Activated CD8-positive, alpha-beta memory T cell treated with anti-CD3 and anti-CD28 coated beads, Interleukin-2, amount 50 U/mL, for 24 hours (primary cell): ENCODE results near the gene ATAD3A.
A peak's percentile ranks its signal among the peaks of the same experiment; 100 is the strongest.
"Not testable (repeated sequence)": the region's sequence is repeated elsewhere in the genome, so short reads cannot be mapped to it uniquely, and the experiment has no call there.

Experiments used
- DNase-seq: peaks from one replicate; pipeline ENCODE4 v3.0.0-alpha.2; 2020; ENCODE audit errors: extremely low read depth

Gene ATAD3A

DNA sequence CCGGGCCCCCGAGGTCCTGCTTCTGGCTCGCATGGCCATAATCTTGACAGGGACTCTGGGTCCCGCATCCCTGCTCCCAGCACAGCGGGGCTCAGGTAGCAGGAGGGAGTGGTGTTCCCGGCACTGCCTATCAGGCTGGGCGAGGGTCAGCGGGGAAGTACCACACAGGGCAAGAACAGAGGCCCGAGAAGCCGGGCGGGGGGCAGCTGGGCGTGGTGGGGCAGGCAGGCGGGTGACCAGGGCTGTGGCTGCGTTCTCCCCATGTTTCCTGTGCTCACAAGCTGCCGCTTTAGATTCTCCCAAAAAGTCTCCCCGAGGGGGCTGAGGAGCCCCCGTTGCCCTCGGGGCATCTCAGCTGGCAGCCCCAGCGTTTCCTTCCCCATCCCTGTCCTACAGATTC lies 22.1 kb upstream of the ATAD3A start:
- no peak for DNase-seq

DNA sequence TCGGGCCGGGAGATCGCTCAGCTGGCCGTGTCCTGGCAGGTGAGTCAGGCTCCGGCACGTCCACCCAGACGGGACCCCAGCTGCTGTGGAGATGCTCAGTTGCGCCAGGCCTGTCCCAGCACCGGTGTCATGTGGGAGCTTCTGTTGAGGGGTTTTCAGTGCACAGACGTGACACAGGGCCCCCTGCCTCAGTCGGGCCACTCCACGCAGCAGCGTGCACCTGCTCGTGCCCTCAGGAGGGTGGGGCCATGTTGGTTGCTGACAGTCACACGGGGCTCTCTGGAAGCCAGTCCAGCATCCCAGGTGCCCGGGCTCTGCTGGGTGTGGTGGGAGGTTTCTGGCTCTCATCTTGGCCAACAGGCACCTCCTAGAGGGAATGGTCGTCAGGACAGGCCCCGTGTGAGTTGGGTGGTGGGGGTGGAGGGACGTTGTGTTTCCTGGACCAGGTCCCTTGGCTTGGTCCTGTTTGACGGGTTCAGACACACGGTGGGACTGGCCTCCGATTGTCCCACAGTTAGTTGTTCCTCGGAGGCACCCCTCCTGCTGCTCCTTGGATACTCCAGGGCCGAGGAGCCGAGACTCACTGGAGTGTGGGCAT lies 21.2 kb upstream of the ATAD3A start:
- no peak for DNase-seq

DNA sequence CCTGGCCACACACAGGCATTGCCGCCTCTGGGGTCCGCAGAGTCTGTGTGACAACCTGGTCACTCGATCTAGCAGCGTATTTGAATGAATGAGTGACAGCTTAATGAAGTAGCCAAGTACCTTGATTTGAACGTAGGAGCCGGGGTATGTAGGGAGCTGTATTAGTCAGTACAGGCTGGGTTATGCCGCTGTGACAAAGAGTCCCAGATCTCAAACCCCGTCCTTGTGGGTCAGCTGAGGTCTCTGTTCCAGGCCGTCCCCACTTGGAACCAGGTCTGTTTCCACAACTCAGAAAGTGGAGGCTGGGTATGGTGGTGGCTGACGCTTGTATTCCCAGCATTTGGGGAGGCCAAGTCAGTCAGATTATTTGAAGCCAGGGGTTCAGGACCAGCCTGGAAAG lies 20.4 kb upstream of the ATAD3A start:
- no peak for DNase-seq

DNA sequence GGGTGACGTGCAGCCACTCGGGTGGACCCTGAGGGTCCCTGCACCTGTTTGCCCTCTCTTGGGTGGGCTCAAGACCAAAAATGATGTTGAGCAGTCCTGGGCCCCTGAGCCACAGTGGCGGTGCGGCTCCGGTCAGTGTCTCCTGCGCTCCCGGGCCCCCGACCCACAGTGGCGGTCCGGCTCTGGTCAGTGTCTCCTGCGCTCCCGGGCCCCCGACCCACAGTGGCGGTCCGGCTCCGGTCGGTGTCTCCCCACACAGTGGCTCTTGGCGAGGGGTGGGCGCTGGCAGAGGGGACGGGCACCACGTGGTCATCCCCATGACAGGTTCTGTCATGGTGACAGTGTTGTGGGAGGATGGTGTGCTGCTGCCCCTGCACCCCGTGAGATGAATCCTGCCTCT lies 17.7 kb upstream of the ATAD3A start:
- DNase-seq, result not testable (repeated sequence)

DNA sequence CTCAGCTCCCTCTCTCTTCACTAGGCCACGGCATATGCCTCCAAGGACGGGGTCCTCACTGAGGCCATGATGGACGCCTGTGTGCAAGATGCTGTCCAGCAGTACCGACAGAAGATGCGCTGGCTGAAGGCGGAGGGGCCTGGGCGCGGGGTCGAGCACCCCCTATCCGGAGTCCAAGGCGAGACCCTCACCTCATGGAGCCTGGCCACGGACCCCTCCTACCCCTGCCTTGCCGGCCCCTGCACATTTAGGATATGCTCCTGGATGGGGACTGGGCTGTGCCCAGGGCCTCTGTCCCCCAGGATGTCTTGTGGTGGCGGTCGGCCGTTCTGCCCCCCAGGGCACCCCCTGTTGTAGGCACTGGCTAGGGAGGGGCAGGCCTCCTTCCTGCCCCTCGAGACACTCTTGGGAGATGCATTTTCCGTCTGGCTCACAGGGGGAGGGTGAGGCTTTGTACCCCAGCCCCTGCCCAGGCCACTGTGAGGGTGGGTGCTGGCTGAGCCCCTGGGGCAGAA lies 16.4 kb upstream of the ATAD3A start:
- DNase-seq, result not testable (repeated sequence)

DNA sequence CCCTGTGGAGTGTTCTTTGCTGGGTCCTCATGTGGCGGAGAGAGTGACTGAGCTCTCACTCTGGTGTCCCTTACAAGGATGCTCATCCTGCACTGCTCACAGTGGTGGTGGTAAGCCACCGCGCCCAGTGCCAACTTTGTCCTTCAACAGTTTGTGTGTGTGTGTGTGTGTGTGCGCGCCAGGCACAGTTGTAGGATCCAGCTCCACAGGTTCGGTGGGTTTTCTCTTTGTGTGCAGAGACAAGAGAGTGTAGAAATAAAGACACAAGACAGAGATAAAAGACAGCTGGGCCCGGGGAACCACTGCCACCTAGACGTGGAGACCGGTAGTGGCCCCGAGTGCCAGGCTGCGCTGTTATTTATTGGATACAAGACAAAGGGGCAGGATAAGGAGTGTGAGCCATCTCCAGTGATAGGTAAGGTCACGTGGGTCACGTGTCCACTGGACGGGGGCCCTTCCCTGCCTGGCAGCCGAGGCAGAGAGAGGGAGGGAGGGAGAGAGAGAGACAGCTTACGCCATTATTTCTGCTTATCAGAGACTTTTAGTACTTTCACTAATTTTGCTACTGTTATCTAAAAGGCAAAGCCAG lies 7.1 kb upstream of the ATAD3A start:
- DNase-seq, result peak; percentile 28

DNA sequence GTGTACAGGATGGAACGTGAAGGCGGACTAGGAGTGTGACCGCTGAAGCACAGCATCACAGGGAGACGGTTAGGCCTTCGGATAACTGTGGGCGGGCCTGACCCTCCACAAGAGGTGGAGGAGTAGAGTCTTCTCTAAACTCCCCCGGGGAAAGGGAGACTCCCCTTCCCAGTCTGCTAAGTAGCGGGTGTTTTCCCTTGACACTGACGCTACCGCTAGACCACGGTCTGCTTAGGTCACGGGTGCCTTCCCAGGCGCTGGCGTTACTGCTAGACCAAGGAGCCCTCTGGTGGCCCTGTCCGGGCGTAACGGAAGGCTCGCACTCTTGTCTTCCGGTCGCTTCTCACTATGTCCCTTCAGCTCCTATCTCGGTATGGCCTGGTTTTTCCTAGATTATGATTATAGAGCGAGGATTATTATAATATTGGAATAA lies 6.6 kb upstream of the ATAD3A start:
- DNase-seq, result not testable (repeated sequence)

DNA sequence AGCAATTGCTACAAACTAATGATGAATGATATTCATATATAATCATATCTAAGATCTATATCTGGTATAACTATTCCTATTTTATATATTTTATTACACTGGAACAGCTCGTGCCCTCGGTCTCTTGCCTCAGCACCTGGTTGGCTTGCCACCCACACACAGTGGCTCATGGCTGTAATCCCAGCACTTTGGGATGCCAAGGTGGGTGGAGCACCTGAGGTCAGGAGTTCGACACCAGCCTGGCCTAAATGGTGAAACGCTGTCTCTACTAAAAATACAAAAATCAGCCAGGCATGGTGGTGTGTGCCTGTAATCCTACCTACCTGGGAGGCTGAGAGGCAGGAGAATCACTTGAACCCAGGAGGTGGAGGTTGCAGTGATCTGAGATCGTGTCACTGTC lies 6.2 kb upstream of the ATAD3A start:
- DNase-seq, result not testable (repeated sequence)

DNA sequence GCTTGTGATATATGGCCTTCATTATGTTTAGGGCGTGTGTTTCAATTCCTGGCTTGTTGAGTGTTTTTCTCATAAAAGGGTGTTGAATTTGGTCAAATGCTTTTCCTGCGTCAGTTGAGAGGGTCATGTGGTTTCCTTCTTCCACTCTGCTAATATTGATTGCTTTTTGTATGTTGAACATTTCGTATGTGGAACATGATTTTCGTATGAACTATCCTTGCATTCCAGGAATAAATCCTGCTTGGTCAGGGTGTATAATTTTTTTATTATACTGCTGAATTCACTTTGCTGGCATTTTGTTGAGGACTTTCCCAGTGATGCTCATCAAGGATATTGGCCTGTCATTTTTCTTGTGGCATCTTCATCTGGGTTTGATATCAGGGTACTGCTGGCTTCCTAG lies 4.7 kb upstream of the ATAD3A start:
- no peak for DNase-seq

DNA sequence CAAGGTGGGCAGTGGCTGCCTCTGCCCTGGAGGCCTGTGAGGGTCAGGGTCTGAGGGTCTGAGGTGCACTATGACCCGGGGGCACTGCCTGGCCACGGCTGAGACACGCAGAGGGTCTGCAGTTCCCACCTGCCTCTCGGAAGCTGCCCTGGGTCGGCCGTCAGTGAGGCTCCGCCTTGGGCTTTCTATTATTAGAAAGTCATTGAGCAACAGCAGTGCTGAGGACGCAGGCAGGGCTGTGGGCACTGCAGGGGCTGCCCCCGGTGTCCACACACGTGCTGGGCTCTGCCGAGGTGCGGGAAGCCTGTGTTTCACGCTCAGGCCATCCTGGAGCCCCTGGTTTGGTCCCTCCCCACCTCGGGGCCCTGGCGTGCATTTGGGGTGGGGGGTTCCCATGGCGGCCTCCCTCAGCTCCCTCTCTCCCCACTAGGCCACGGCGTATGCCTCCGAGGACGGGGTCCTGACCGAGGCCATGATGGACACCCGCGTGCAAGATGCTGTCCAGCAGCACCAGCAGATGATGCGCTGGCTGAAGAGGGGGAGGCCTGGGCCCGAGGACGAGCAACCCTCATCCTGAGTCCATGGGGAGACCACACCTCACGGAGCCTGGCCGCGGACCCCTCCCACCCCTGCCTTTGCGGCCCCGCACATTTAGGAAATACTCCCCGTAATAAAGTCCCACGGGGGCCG lies 3.0 kb upstream of the ATAD3A start:
- DNase-seq, result not testable (repeated sequence)

DNA sequence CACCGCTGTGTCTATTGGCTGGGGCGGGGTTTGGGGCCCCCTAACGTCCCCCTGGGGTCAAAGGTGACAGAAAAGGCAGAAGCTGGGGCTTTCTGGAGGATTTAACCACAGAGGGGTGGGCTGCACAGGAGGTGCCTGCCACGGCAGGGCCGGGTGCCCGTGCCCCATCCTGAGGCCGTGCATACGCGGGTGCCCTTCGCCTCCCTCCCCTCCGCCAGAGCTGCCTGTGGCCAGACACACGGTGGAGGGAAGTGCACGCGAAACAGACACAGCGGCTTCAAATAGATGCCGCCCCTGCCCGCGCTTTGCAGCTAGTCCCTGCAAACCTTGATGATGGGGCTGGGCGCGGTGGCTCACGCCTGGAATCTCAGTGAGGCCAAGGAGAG lies 2.5 kb upstream of the ATAD3A start:
- DNase-seq, result not testable (repeated sequence)

DNA sequence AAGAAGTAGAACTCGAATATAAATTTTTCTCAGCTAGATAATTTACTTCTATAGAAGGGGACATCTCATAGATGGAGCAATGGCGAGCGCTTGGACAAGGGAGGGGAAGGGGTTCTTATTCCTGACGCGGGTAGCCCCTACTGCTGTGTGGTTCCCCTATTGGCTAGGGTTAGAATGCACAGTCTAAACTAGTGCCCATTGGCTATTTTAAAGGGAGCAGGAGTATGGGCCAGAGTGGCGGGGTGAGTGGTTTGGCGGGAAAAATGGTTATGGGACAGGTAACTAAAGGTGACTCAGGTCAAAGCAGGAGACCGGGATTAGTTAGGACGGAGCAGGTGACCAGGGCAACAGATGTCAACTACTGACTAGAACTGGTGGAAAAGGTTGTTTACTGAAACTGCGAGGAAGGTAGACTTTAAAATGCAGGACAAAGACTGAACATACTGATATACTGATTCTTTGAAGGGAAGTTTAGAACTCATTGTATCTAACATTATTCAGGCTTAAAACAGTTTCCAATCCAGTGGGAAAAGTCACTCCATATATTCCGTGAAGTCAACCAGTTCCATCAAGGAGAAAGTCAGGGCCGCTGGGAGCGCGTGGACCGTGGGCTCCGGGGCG lies 940 bp upstream of the ATAD3A start:
- DNase-seq, result no peak

DNA sequence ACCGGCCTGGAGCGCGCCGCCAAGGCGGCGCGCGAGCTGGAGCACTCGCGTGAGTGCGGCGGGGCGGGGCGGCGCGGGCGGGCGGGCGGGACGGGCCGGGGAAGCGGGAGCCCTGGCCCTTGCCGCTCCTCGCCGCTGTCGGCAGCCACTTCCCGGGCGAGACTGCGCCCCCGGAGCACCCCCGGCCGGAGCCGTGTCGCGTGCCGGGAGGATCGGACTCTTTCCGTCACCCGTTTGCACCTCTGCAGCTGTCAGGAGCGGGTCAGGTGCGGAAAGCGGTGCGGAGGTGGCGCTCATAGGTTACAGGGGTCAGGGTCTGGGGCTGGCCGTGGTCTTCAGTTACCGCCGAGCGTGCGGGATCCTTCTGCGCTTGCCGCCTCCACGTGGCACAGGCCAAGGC lies 463 bp downstream of the ATAD3A start:
- DNase-seq, result not testable (repeated sequence)

DNA sequence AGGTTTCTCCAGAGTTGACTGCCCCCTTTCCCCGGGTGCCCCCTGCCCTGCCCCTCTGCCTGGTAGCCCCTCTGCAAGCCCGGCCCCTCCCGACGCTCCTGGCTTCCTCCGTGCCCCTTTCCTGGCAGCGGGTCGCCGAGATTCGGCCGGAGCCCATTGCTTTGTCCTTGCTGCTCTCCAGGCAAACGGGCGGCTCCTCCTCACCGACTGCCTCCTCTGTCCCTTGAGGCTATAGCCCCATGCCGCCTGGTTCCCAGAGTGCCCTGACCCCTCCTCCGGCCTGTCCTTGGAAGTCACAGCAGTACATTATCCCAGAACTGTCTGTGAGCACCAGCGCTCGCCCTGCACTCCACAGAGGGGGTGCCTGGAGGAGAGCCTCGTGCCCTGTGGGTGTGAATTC lies 1.7 kb downstream of the ATAD3A start:
- DNase-seq, result not testable (repeated sequence)

DNA sequence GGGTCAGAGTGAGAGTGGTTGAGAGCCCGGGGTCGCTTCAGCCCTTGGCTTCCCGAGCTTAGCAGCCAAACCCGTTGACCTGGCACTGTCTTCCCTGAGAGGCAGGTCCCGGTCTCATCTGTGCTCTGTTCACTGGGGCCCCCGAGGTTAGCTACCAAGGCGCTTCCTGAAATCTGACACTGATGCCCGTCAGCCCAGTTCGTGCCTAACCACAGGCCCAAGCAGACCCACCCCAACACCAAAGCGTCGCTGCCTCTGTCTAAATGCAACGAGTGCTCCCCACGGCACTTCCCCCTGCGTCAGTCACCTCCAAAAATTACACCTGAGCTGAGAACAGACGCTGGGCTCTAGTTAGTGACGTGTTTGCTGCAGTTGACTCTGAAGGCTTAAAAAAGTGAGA lies 2.4 kb downstream of the ATAD3A start:
- DNase-seq, result not testable (repeated sequence)

DNA sequence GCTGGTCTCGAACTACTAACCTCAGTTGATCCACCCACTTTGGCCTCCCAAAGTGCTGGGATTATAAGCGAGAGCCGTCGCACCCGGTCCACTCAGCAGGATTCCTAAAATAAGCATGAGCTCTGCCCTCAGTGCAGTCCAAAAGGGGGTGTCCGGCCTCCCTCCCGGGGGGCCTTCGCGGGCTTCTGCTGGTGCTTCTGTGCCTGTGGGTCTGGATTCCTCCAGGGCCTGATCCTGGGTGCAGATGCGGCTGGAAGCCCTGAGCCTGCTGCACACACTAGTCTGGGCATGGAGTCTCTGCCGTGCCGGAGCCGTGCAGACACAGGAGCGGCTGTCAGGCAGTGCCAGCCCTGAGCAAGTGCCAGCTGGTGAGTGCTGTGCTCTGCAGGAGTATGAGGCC lies 5.0 kb downstream of the ATAD3A start:
- not testable (repeated sequence) for DNase-seq

DNA sequence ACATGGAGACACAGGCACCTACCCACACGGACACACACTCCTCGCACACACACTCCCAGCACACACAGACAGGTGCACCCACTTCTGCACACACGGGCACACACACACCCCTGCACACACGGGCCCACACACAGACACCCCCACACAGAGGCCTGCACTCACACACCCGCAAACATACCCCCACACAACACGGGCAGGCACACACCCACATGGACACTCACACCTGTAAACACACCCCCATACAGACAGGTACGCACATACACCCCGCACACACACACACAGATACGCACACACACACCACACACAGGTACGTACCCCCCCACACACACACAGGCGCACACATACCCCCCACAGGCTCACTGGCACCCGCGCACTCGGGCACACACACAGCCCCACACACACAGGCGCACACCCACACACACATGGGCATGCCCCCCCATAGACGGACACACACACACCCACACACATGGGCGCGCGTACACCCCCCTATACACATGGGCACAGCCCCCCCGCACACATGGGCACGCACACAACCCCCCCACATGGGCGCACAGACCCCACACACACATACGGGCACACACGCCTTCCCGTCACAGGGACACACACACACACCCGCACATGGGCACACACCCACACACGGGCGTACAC lies 6.1 kb downstream of the ATAD3A start:
- DNase-seq, result no peak

DNA sequence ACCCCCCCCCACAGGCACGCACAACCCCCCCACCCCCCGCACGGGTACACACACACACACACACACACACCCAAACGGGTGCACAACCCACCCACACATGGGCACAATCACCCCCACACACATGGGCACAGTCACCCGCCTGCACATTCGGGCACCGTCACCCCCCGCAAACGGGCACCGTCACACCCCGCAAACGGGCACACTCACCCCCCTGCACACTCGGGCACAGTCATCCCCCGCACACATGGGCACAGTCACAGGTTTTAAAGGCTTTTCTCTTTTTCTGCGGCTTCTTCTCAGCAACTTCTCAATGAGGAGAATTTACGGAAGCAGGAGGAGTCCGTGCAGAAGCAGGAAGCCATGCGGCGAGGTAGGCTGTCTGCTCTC lies 6.7 kb downstream of the ATAD3A start:
- DNase-seq, result not testable (repeated sequence)

DNA sequence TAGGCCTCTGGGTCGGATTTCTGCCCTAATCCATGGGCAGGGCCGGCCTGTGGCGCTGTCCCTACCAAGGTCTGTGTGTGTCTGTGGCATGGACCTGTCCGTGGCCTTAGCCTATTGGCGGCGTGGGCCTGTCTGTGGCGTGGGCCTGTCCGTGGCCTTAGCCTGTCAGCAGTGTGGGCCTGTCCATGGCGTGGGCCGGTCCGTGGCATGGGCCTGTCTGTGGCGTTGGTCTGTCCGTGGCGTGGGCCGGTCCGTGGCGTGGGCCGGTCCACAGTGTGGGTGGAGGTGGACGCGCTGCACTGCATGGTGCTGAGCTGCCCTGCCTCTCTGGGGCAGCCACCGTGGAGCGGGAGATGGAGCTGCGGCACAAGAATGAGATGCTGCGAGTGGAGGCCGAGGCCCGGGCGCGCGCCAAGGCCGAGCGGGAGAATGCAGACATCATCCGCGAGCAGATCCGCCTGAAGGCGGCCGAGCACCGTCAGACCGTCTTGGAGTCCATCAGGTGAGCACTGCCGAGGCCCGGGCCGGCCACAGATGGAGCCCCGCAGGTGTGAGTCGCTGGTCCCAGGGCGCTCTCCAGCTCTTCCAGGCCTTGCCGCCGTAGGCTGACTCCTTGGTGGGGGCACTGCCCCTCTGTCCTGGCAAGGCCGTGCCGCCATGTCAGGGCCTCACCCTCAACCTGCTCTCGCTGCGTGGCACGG lies 8.0 kb downstream of the ATAD3A start:
- not testable (repeated sequence) for DNase-seq

DNA sequence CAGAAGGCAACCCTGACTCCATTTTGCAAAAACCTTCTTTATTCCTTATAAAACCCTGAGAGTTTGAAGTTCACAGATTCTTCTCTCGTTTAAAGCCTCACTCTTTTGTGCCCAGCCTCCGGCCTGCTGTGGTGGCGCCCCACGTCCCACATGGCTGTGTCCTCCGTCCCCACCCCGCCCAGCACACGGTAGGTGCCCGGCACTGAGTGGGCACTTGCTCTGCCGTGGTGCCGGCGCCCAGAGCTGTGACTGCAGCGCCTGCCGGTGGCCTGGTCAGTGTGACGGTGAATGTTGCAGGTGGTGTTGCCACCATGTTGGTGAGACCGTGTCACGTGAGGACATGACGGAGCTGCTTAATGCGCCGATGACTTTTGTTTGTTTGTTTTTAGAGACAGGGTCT lies 9.4 kb downstream of the ATAD3A start:
- no peak for DNase-seq

DNA sequence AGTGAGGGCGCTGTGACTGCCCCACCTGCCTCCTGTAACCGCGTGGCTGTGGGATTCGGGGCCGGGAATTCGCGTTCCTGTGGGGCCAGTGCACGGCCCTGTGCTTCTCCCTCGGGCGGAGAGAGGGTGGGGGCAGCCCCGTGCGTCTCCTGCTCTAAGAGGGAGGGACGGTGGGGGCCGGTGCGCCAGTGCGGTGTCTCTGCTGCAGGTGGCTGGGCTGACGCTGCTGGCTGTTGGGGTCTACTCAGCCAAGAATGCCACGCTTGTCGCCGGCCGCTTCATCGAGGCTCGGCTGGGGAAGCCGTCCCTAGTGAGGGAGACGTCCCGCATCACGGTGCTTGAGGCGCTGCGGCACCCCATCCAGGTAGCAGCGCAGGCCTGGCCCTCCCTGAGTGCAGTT lies 10.6 kb downstream of the ATAD3A start:
- not testable (repeated sequence) for DNase-seq

DNA sequence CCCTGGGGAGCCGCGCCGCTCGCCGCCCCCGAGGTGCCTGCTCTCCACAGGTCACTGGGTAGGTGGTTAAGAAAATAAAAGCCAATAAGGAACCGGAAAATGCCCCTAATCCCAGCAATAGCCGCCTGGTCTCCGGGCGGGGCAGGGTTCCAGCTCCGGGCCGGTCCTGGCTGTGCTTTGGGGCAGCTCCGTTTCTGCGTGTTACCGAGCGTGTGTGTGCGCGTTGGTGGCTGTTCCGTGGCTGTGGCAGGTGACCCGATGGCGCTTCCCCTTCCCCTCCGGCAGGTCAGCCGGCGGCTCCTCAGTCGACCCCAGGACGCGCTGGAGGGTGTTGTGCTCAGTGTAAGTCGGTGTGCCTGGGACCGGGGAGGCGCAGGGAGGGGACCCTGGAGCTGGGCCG lies 11.3 kb downstream of the ATAD3A start:
- not testable (repeated sequence) for DNase-seq
